DMS153 treated with DMSO at 0.1 percent for 48 hours (cell line): Measurements from ENCODE around the gene TMC4.
A peak's percentile ranks its signal among the peaks of the same experiment; 100 is the strongest.
"Not testable (repeated sequence)": the region's sequence is repeated elsewhere in the genome, so short reads cannot be mapped to it uniquely, and the experiment has no call there.

Source experiments
- DNase-seq: peaks from one replicate; lab custom pipeline; 2025; ENCODE audit not compliant: unreplicated experiment; lab: John Stamatoyannopoulos, UW

TMC4 gene

DNA sequence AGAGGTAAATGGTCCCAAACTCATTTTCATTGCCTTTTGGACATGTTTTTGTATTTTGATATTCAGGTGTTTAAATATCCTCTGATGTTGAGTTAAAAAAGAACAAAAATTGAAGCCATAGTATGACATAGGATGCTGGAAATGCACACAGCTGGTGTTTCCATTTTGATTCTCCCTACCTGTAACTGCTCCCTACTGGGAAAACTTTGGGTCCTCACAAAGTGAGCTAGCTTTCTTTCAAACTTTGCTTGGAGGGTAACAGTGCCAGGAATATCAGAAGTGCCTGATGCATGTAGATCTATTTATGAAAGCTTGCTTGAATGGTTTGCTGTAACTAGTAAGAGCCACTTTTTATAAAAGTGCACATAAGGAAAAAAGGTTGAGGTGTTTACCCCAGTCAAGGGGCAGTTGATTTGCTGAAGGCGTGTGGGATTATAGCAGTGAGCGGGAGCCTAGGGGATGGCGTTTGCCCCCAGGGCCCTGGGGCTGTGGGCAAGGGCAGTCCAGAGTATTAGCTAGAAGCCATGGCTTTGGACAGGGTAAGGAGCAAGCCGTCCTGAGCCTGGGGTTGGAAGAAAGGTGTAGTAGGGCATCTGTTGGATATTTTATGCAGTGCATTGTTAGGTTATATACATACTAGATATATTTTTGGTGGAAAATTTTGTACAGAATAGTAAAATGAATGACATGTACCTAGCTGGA, 32.0 kb upstream of the TMC4 start:
- DNase-seq, result no peak

DNA sequence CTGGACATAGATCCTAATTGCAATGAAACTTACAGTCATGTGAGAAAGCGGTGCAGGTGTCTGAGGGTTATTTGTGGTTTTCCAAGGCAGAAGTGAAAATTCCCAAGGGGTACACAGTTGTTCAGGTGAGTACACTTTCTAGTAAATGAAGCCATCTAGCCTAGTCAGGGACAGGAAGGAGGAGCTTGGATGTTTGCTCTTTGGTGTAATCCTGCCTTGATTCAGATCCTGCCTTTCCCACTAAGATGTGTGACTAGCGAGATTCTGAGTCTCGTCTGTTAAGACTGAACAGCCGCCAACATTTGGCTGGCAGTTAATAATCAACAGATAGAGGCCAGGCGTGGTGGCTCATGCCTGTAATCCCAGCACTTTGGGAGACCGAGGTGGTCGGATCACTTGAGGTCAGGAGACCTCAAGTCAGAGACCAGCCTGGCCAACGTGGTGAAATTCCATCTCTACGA, 30.2 kb upstream of the TMC4 start:
- DNase-seq, result no peak

DNA sequence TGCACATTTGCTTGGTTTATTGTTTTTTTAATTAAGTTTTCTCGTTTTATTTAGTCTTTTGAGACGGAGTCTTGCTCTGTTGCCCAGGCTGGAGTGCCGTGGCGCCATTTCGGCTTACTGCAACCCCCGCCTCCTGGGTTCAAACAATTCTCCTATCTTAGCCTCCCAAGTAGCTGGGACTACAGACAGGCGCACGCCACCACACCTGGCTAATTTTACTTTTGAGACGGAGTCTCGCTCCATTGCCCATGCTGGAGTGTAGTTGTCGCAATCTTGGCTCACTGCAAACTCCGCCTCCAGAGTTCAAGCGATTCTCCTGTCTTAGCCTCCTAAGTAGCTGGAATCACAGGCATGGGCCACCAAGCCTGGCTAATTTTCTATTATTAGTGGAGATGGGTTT, 29.0 kb upstream of the TMC4 start:
- DNase-seq, result no peak

DNA sequence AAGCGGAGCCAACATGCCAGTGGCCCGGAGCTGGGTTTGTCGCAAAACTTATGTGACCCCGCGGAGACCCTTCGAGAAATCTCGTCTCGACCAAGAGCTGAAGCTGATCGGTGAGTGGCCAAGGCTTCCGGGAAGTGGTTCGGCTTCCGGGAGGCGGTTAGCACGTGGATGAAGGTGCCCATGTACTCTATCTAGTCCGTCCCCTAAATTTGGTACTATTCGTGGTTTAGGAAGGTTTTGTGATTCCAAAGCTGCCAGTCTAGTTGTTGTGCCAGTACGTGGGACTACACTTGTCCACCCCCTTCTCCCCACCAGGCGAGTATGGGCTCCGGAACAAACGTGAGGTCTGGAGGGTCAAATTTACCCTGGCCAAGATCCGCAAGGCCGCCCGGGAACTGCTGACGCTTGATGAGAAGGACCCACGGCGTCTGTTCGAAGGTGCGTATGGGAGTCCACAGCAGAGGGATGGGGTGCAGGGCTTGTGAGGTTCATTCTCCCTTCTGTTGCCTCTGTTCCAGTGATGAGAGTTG, 28.3 kb upstream of the TMC4 start:
- no peak for DNase-seq

DNA sequence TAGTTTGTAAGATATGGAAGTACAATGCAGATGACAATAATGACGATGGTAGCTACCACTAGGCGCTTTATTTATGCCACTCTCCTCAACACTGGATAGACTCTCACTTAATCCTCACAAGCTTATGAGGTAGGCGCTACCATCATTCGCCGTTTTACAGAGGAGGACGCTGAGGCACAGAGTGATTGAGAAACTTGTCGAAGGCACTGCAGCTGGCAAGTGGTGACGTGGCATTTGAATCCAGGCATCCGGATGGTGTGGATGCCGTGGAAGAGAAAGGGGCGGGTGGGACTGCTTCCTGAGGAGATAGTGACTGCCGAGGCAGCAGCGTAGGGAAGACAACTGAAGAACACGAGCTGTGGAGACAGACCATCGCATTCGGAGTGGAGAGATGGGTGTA, 26.4 kb upstream of the TMC4 start:
- no peak for DNase-seq

DNA sequence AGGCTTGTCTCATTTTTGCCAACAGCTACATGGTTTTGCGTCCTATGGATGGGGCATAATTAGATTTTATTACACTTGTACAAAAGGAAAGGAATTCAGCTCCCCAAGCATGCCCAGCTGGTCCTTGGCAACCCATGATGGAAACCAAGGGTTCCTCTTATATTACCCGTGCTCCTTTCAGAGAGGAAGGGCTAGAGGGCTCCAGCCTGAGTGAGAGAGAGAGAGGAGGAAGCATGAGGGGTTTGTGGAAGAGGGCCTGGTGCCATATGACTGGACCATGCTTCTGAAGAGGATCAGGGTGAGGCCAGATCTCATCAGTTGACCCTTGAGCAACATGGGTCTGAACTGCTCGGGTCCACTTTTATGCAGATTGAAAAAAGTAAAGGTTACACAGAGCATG, 24.2 kb upstream of the TMC4 start:
- DNase-seq, result no peak

DNA sequence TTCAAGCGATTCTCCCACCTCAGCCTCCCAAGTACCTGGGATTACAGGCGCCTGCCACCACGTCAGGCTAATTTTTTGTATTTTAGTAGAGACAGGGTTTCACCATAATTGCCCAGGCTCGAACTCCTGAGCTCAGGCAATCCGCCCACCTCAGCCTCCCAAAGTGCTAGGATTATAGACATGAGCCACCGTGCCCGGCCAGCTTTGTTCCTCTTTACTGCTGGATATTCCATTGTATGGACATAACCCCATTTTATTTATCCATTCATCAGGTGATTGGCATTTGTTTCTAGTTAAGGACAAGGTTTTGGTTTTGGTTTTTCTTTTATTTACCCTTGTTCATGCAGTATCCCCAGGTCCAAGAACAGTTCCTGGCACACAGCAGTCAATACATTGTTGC, 23.6 kb upstream of the TMC4 start:
- no peak for DNase-seq

DNA sequence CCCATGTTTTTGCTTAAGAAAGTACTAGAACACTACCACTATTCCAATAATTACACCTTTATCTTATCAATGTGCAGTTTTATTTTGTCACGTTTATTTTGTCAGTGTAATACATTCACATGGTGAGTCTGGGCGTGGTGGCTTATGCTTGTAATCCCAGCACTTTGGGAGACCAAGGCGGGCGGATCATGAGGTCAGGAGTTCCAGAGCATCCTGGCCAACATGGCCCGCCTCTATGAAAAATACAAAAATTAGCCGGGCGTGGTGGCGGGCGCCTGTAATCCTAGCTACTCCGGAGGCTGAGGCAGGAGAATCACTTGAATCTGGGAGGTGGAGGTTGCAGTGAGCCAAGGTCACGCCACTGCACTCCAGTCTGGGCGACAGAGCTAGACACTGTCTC, 21.5 kb upstream of the TMC4 start:
- DNase-seq, result not testable (repeated sequence)

DNA sequence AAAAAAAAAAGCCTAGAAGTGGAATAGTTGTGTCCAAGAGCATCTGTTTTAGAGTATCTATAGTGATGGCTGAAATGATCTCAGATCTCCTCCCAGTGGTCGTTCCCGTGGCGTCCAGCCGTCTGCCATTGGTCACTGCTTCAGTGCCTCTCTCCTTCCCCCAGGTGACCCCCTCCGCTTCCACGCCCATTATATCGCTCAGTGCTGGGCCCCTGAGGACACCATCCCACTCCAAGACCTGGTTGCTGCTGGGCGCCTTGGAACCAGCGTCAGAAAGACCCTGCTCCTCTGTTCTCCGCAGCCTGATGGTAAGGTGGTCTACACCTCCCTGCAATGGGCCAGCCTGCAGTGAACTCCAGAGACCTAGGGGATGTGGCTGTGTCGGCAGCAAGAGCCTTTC, 20.1 kb upstream of the TMC4 start:
- no peak for DNase-seq

DNA sequence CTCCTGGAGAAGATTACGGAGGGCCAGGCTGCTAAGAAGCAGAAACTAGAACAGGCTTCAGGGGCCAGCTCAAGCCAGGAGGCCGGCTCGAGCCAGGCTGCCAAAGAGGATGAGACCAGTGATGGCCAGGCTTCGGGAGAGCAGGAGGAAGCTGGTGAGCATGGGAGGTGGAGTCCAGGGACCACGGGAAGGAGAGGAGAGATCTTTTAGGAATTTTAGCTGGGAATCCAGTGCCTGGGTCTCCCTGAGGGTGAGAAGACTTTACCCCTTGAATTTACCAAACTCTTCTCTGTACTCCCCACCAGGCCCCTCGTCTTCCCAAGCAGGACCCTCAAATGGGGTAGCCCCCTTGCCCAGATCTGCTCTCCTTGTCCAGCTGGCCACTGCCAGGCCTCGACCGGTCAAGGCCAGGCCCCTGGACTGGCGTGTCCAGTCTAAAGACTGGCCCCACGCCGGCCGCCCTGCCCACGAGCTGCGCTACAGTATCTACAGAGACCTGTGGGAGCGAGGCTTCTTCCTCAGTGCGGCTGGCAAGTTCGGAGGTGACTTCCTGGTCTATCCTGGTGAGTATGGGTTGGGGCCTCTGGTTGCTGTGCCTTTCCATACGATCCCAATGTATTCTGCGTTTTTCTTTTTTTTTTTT, 19.0 kb upstream of the TMC4 start:
- no peak for DNase-seq

DNA sequence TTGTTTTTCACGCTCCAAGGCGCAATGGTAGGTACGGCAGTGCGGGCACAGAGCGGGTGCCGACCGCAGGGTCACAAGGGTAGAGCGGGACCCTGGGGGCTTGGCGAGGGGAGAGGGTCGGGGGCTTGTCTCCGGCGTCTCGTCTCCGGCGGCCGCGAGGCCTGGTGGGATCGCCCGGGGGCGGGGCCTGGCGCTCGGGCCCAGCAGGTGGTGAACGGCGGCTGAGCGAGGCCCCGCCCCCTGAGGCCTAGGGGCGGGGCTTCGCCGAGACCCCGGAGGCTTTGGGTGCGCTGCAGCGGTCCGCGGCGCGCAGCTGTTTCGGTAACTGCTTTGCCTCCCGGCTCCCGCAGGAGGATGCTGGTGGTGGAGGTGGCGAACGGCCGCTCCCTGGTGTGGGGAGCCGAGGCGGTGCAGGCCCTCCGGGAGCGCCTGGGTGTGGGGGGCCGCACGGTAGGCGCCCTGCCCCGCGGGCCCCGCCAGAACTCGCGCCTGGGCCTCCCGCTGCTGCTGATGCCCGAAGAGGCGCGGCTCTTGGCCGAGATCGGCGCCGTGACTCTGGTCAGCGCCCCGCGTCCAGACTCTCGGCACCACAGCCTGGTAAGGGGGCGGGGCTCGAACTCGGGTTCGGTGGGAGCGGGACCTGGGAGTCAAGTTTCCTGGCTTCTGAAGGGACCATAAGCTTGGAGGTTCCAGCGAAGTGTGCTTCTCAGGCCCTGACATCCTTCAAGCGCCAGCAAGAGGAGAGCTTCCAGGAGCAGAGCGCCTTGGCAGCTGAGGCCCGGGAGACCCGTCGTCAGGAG, 18.3 kb upstream of the TMC4 start, which contains the start of gene TSEN34:
Gene TSEN34, plus strand, starts transcription at position 298 of the 800 bp plus-strand sequence. Its CDS starts 57 bp downstream, at position 355.
- no peak for DNase-seq

DNA sequence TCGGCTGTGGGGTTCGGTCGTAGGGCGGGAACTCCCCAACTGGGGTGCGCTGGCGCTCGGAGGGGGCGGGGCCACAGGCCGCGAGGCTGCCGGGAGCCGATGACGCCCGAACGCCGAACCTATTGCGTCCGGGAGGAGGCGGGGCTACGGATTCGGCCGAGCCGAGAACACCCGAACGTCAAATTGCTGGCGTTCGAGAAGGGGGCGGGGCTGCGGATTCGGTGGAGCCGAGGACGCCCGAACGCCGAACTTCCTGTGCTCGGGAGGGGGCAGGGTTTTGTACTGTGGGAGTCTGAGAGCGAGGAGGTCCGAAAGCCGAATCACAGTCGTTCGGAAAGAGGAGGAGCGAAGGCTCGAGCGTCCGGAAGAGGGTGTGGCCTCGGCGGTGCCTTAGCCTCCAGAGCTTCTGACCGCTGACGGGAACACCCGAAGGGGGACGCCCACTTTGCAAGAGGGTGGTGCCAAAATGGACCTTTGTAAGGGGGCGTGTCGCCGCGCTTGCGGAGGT, 17.6 kb upstream of the TMC4 start:
- peak; percentile 97 for DNase-seq

DNA sequence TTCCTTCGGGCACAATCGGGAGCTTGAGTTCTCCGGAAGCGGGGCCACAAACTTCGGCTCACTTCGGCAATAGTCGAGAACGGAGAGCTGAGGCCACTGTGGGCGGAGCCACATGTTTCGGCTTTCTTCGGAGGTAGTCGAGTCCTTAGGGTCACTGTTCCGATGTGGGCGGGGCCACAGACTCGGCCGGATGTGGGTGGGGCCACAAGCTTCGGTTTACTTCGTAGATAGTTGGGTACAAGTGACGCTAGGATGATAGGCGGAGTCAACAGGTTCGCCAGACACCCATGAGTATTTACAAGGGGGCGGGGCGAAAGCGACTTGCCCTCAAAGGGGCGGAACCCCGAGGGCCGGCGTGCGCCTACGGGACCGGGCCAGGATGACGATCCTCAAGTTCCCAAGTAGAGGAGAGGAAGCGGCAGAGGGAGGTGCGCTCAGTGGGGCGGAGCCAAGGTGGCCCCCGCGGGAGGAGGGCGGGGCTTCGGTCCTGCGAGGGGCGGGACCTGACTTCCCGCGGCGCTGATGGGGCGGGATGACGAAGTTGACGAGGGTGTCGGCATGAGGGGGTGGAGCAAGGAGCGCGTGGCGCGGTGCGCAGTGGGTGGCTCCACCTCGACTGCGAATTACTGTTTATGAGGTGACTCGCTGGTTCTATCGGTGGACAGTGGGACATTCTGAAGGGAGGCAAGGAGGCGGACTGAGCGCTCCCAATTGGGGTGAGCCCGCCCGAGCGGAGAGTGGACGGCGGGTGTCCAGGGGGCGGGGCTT, 17.0 kb upstream of the TMC4 start:
- peak; percentile 100 for DNase-seq

DNA sequence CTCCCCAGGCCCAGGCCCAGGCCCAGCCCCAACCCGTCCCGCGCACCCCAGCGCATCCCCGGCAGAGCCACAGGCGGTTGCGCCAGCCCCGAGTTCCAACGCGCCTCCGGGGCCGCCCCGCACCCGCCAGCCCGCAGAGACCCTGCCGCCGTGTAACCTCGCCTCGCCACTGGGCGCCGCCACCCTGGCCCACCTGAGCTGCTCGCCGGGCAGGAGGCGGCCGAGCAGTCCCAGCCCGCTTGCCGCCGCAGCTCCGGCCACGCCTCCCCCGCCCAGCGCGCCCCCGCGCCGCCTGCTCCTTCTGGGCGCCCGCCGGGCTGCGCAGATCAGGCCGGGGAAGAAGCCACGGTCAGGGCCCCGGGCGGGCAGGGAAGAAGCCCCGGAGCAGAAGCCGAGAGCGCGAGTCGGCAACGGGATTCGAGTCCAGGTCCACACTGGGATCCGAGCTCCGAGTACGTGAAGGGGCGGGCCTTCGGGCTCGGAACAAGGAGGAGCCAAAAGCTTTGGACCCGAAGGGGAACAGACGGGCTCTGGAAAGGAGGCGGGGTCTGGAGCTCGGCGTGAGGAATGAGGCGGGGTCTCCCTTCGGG, 16.3 kb upstream of the TMC4 start, which contains the start of gene MBOAT7:
Gene MBOAT7, minus strand, starts transcription at position 436 of the 590 bp plus-strand sequence. CDS start 1,072 bp downstream, outside the sequence.
- peak; percentile 74 for DNase-seq

DNA sequence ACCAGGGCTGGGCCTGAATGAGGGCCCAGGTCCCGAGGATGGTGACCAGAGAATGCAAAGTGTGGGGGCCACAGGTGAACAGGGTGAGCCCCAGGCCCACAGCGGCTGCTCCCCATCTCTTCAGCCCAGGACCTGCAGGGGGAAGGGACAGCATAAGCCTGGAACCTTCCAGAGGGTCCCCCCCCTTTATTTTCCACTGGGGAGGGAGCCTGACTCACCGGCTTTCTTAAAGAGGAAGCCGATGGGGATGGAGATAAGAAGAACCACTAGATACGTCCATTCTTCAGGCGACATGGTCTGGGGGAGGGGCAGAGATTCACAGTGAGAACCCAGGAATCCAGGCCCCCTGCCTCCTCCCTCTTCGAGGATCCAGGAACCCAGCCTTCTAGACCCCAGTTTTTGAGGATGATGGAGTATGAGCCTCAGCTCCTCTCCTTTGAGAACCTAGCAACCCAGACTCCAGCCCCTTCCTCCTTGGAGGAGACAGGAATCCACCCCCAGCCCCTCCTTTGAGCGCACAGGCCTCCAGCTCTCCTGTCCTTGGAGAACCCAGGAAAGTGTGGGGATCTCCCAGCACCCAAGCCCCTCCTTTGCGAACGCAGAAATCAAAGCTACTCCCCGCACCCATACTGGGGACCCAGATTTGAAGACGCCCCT, 15.4 kb upstream of the TMC4 start:
- no peak for DNase-seq

DNA sequence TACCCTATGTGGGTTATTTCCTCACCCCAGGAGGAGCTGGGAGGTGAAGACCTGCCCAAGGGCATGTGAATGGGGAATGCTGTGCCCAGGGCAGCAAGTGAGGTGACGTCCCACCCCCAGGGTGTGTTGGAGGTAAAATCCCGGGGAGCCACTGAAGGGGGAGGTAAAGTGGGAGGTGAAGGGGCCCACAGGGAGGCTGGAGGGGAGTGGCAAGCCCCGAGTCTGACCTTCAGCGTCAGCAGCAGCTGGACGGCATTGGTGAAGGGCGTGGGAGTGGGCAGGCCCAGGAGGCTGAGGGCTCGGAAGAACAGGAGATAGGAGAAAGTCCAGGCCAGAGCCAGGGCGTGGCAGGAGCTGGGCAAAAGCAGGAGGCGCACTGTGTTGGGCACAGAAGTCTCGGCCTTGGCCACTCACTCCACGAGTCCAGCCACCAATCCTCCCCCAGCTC, 14.0 kb upstream of the TMC4 start:
- DNase-seq, result no peak

DNA sequence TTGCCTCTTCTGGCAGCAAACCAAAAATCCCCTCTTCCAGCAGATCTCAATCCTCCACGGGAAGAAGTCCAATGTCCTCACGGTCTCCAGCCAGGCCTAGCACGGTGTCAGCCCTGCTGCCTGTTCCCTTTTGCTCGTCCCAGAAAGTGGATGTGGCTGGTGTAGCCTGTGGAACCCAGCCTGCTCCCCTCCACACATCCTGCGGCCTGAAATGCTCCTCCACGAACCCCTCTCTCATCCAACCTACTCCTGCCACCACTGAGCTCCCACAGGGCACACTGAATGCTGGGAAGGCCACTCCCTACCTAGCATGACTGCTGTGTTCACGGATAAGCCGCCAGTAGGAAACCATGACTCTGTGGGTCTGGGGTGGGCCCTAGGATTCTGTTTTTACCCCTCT, 13.4 kb upstream of the TMC4 start:
- no peak for DNase-seq

DNA sequence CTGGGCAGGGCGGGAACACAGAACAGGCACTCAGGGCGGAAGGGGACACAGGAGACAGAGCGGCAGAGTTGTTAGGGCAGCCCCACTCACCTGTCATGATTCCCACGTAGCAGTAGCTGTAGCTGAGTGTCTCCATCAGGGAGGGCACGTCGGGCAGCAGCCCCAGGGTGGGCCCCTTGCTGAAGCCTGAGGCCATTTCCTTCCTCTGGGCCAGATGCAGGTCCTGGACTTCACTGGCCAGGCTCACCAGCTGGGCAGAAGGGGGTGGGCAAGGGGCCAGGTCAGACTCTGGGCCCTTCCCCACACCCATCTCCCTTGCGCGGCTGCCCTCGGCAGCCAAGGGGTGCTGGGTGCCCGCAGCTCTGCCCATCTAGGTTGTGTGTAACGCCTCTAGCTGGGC, 10.5 kb upstream of the TMC4 start:
- DNase-seq, result no peak

DNA sequence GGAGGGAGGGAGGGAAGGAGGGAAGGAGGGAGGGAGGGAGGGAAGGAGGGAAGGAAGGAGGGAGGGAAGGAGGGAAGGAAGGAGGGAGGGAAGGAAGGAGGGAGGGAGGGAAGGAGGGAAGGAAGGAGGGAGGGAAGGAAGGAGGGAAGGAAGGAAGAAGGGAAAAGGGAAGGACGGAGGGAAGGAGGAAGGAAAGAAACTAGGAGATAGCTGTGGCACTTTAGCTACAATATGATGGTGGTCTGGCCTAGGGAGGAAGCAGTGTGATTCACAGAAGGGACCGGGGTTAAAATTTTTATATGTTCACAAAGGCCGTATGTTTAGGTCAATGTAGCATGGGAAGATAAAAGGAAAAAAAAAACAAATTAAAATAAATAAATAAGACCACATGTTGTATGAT, 8.9 kb upstream of the TMC4 start:
- DNase-seq, result not testable (repeated sequence)

DNA sequence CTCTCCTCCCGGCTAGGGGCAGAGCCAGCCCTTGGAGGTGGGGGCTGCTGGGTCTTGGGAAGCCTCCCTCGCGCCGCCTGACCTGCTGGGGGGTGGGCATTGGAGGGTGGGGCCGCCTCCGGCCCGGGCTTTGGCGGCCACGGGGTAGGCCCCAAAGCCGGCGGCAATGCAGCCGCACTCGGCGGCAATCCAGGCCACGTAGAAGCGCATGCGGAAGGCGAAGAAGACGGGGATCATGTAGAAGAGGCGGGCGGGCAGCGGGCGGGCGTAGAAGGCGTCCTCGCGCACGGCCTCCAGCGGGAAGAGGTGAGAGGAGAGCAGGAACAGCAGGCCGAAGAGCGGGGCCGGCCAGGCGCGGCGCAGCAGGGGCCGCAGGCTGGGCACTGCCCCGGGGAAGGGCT, 7.7 kb upstream of the TMC4 start:
- no peak for DNase-seq
